ENCODE results near the gene DCDC2B. TPM values are rescaled to one million over a fixed set of nuclear protein-coding genes. Genes with fewer than 3 reads are reported as not detected.

The DCDC2B gene
- total and polyA plus RNA-seq, 2 of the 13 experiments (the other 11 are each of a cell fraction or from before 2014, with no cell fraction given) = not detected

DNA sequence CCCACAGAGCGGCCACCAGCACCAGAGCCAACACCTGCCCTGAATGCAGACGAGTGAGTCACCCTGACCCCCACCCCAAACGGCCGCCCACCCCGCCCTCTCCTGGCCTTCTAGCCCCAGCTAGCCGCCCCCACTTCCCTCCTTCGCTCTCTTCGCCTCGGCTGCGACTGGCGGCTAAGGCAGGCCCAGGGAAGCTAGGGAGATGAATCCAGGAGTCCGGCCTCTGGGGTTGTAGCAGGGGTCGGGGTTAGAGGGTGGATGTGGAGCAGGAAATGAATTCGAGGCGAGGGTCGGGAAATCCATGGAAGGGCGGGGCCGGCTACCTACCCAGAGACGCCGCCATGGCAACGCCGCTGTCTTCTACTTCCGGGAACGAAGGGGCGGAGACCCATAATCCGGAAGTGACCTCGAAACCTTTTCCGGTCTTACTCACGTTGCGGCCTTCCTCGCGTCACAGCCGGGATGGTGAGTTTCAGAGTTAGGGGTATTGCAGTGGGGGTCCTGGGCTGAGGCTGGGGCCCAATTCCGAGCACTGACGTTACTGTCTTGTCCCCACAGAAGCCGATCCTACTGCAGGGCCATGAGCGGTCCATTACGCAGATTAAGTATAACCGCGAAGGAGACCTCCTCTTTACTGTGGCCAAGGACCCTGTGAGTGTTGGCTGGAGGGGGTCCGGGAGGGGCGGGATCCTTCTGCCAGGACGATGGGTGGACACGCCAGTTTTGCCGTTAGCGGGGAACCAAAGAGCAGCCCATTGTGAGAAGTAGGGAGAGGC is 13.3 kb downstream of the DCDC2B start, which contains the start of the genes EIF3I and TMEM234 (continued):
- TF ChIP-seq, protein P1, sequence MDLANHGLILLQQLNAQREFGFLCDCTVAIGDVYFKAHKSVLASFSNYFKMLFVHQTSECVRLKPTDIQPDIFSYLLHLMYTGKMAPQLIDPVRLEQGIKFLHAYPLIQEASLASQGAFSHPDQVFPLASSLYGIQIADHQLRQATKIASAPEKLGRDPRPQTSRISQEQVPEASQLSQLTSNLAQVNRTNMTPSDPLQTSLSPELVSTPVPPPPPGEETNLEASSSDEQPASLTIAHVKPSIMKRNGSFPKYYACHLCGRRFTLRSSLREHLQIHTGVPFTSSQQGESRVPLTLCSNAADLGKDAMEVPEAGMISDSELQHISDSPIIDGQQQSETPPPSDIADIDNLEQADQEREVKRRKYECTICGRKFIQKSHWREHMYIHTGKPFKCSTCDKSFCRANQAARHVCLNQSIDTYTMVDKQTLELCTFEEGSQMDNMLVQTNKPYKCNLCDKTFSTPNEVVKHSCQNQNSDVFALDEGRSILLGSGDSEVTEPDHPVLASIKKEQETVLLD (CRISPR knock-in tag; IDR thresholded peaks at IDR 0.05; ENCODE audit: low read depth) = peak; percentile 52; the same call in 1 of the 2 replicates
- TF ChIP-seq, protein P2, sequence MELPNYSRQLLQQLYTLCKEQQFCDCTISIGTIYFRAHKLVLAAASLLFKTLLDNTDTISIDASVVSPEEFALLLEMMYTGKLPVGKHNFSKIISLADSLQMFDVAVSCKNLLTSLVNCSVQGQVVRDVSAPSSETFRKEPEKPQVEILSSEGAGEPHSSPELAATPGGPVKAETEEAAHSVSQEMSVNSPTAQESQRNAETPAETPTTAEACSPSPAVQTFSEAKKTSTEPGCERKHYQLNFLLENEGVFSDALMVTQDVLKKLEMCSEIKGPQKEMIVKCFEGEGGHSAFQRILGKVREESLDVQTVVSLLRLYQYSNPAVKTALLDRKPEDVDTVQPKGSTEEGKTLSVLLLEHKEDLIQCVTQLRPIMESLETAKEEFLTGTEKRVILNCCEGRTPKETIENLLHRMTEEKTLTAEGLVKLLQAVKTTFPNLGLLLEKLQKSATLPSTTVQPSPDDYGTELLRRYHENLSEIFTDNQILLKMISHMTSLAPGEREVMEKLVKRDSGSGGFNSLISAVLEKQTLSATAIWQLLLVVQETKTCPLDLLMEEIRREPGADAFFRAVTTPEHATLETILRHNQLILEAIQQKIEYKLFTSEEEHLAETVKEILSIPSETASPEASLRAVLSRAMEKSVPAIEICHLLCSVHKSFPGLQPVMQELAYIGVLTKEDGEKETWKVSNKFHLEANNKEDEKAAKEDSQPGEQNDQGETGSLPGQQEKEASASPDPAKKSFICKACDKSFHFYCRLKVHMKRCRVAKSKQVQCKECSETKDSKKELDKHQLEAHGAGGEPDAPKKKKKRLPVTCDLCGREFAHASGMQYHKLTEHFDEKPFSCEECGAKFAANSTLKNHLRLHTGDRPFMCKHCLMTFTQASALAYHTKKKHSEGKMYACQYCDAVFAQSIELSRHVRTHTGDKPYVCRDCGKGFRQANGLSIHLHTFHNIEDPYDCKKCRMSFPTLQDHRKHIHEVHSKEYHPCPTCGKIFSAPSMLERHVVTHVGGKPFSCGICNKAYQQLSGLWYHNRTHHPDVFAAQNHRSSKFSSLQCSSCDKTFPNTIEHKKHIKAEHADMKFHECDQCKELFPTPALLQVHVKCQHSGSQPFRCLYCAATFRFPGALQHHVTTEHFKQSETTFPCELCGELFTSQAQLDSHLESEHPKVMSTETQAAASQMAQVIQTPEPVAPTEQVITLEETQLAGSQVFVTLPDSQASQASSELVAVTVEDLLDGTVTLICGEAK (IDR thresholded peaks at IDR 0.05) = peak; percentile 78
- TF ChIP-seq, protein P2 (CRISPR knock-in tag; IDR thresholded peaks at IDR 0.05) = 0 out of 2 replicates have a peak, but pooled peaks have one; percentile 37
- TF ChIP-seq KDM3A (CRISPR knock-in tag; IDR thresholded peaks at IDR 0.05; ENCODE audit: low read depth) = peak; percentile 34; the same call in 1 of the 2 replicates
- TF ChIP-seq ATAD3A (CRISPR knock-in tag; IDR thresholded peaks at IDR 0.05) = no peak
- TF ChIP-seq IRF2 (CRISPR knock-in tag; IDR thresholded peaks at IDR 0.05) = peak; percentile 48; the same call in 1 of the 2 replicates
- no peak; the same call in 1 of the 2 replicates for TF ChIP-seq NFKB2 (CRISPR knock-in tag; IDR thresholded peaks at IDR 0.05; ENCODE audit: borderline replicate concordance)
- TF ChIP-seq, protein P3, sequence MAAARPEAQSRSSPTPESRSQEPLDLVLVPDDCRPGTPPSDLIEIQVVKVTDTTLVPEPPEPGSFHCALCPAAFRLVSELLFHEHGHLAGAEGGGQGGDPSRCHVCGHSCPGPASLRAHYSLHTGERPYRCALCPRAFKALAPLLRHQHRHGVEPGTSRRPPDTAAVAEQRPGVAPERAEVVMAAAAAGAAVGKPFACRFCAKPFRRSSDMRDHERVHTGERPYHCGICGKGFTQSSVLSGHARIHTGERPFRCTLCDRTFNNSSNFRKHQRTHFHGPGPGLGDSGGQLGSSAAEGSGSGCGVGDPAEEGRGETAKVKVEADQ (CRISPR knock-in tag; IDR thresholded peaks at IDR 0.05; ENCODE audit: borderline replicate concordance) = peak; percentile 58; the same call in 1 of the 2 replicates
- no peak for TF ChIP-seq ESRRA (CRISPR knock-in tag; IDR thresholded peaks at IDR 0.05; ENCODE audit: low read depth)
- 0 out of 2 replicates have a peak, but pooled peaks have one; percentile 32 for TF ChIP-seq ZNF552 (CRISPR knock-in tag; IDR thresholded peaks at IDR 0.05; ENCODE audit: borderline replicate concordance)
- TF ChIP-seq, protein P4, sequence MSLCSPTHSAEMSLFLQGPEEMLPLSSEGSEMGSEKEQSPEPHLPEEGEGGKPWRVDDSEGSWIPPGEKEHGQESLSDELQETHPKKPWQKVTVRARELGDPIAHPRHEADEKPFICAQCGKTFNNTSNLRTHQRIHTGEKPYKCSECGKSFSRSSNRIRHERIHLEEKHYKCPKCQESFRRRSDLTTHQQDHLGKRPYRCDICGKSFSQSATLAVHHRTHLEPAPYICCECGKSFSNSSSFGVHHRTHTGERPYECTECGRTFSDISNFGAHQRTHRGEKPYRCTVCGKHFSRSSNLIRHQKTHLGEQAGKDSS (CRISPR knock-in tag; IDR thresholded peaks at IDR 0.05; ENCODE audit: borderline replicate concordance, low read depth) = 0 out of 2 replicates have a peak, but pooled peaks have one; percentile 20
- TF ChIP-seq ZNF383 (CRISPR knock-in tag; IDR thresholded peaks at IDR 0.05; ENCODE audit: borderline replicate concordance) = 0 out of 2 replicates have a peak, but pooled peaks have one; percentile 30
- no peak for TF ChIP-seq ZNF180 (CRISPR knock-in tag; IDR thresholded peaks at IDR 0.05; ENCODE audit: borderline replicate concordance, low read depth)
- TF ChIP-seq, protein P5, sequence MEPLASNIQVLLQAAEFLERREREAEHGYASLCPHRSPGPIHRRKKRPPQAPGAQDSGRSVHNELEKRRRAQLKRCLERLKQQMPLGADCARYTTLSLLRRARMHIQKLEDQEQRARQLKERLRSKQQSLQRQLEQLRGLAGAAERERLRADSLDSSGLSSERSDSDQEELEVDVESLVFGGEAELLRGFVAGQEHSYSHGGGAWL (CRISPR knock-in tag; IDR thresholded peaks at IDR 0.05) = no peak
- no peak for TF ChIP-seq ARNTL (CRISPR knock-in tag; IDR thresholded peaks at IDR 0.05)
